Nephron (organoid): Measurements from ENCODE around the gene AKR7A3.

ENCODE experiments used
- H3K27ac Mint-ChIP-seq, 3 experiments: 2 replicates each; pipeline ENCODE4 v1.8.0; 2020; ENCODE audit warnings: mixed read lengths in 3 of 3, mild to moderate bottlenecking in 2 of 3, moderate library complexity in 1 of 3
- H3K27me3 Mint-ChIP-seq: 2 replicates; pipeline ENCODE4 v1.8.0; 2021; ENCODE audit warnings: low read depth, mild to moderate bottlenecking, moderate library complexity, mixed read lengths
- H3K36me3 Mint-ChIP-seq: 2 replicates; pipeline ENCODE4 v1.8.0; 2020; ENCODE audit warnings: low read depth, mixed read lengths
- H3K4me1 Mint-ChIP-seq: 2 replicates; pipeline ENCODE4 v1.8.0; 2020; ENCODE audit warnings: mixed read lengths
- H3K4me3 Mint-ChIP-seq, 3 experiments: 2 replicates each; pipeline ENCODE4 v1.8.0; 2020; ENCODE audit warnings: mild to moderate bottlenecking in 3 of 3, mixed read lengths in 3 of 3, moderate library complexity in 2 of 3
- H3K9me3 Mint-ChIP-seq: 2 replicates; pipeline ENCODE4 v1.8.0; 2020; ENCODE audit warnings: mixed read lengths
- CTCF ChIP-seq, 3 experiments: fragments of 200-600 bp; sonication (generic); IDR thresholded peaks; one replicate each; pipeline ENCODE4 v1.5.0; 2021; ENCODE audit warnings: antibody characterized with exemption in 3 of 3; ENCODE audit not compliant: unreplicated experiment in 3 of 3

Gene AKR7A3

GRCh38 chr1:19323987-19324664 is 35.6 kb upstream of the AKR7A3 start:
- no peak for TF ChIP-seq CTCF (IDR thresholded peaks at IDR 0.05; ENCODE audit: unreplicated experiment in 3 of 3)
- Mint-ChIP-seq H3K4me3 (no peak overlapping the region), H3K27ac (no peak overlapping the region), H3K36me3 (peaks cover 28% of the 10 kb centered on the region), H3K4me1 (no peaks in the 10 kb centered on the region), H3K27me3 (no peaks in the 10 kb centered on the region), H3K9me3 (no peaks in the 10 kb centered on the region)

GRCh38 chr1:19322481-19322880 is 33.9 kb upstream of the AKR7A3 start:
- Mint-ChIP-seq H3K4me1 (no peaks in the 10 kb centered on the region), H3K27ac (no peak overlapping the region), H3K4me3 (no peak overlapping the region), H3K27me3 (no peaks in the 10 kb centered on the region), H3K36me3 (peaks cover 32% of the 10 kb centered on the region), H3K9me3 (no peaks in the 10 kb centered on the region)
- no peak for TF ChIP-seq CTCF (IDR thresholded peaks at IDR 0.05; ENCODE audit: unreplicated experiment in 3 of 3)

GRCh38 chr1:19321071-19321470 is 32.5 kb upstream of the AKR7A3 start:
- Mint-ChIP-seq H3K36me3 (peaks cover 34% of the 10 kb centered on the region), H3K9me3 (no peaks in the 10 kb centered on the region), H3K4me1 (peaks cover under 1% of the 10 kb centered on the region), H3K27ac (no peak overlapping the region), H3K4me3 (no peak overlapping the region), H3K27me3 (no peaks in the 10 kb centered on the region)
- TF ChIP-seq CTCF (IDR thresholded peaks at IDR 0.05; ENCODE audit: unreplicated experiment in 3 of 3) = no peak

- Mint-ChIP-seq H3K27ac (no peak overlapping the region), H3K36me3 (peaks cover 39% of the 10 kb centered on the region), H3K9me3 (no peaks in the 10 kb centered on the region), H3K27me3 (no peaks in the 10 kb centered on the region), H3K4me3 (no peak overlapping the region), H3K4me1 (peaks cover 7% of the 10 kb centered on the region)
- TF ChIP-seq CTCF (IDR thresholded peaks at IDR 0.05; ENCODE audit: unreplicated experiment in 3 of 3) = no peak
Measured at GRCh38 chr1:19319196-19319595, 30.6 kb upstream of the AKR7A3 start.

GRCh38 chr1:19317126-19317910 is 28.7 kb upstream of the AKR7A3 start:
- Mint-ChIP-seq H3K36me3 (peaks cover 33% of the 10 kb centered on the region), H3K4me1 (peaks cover 15% of the 10 kb centered on the region), H3K27me3 (no peaks in the 10 kb centered on the region), H3K4me3 (no peak overlapping the region), H3K27ac (no peak overlapping the region), H3K9me3 (no peaks in the 10 kb centered on the region)
- TF ChIP-seq CTCF (IDR thresholded peaks at IDR 0.05; ENCODE audit: unreplicated experiment in 3 of 3) = no peak
